ENCODE data around the gene TIAM1.

Gene TIAM1

GRCh38 chr21:31195334-31196015 lies 148.6 kb downstream of the TIAM1 start:
- no peak for DNase-seq

- DNase-seq = no peak
Observed at GRCh38 chr21:31194510-31195293, 149.4 kb downstream of the TIAM1 start.

- DNase-seq = no peak
Observed at GRCh38 chr21:31193761-31194160, 150.3 kb downstream of the TIAM1 start.

GRCh38 chr21:31191553-31191952 lies 152.5 kb downstream of the TIAM1 start:
- no peak for DNase-seq

- DNase-seq = no peak
Observed at GRCh38 chr21:31190516-31190915, 153.5 kb downstream of the TIAM1 start.

- DNase-seq = no peak
Observed at GRCh38 chr21:31187499-31187898, 156.6 kb downstream of the TIAM1 start.

- no peak for DNase-seq
Observed at GRCh38 chr21:31186916-31187315, 157.1 kb downstream of the TIAM1 start.

GRCh38 chr21:31185663-31186062 lies 158.4 kb downstream of the TIAM1 start:
- no peak for DNase-seq

- no peak for DNase-seq
Observed at GRCh38 chr21:31184876-31185275, 159.2 kb downstream of the TIAM1 start.

- DNase-seq = no peak
Observed at GRCh38 chr21:31184459-31184858, 159.6 kb downstream of the TIAM1 start.

GRCh38 chr21:31182231-31183140 lies 161.6 kb downstream of the TIAM1 start:
- no peak for DNase-seq

GRCh38 chr21:31181082-31181750 lies 162.8 kb downstream of the TIAM1 start:
- no peak for DNase-seq

GRCh38 chr21:31180256-31181081 lies 163.6 kb downstream of the TIAM1 start:
- peak; percentile 50 for DNase-seq

- DNase-seq = no peak
Observed at GRCh38 chr21:31176725-31177124, 167.3 kb downstream of the TIAM1 start.

GRCh38 chr21:31176080-31176551 lies 167.9 kb downstream of the TIAM1 start:
- DNase-seq = no peak

GRCh38 chr21:31173881-31174555 lies 170.0 kb downstream of the TIAM1 start:
- no peak for DNase-seq

GRCh38 chr21:31172328-31172727 lies 171.7 kb downstream of the TIAM1 start:
- no peak for DNase-seq

- no peak for DNase-seq
Observed at GRCh38 chr21:31164713-31165694, 179.1 kb downstream of the TIAM1 start.

- DNase-seq = peak; percentile 68
Observed at GRCh38 chr21:31162827-31163226, 181.2 kb downstream of the TIAM1 start.

Measured in fibroblast of skin of right quadriceps (primary cell).